ENCODE results near the gene SRGAP2B. TPM values are rescaled to one million over a fixed set of nuclear protein-coding genes. Genes with fewer than 3 reads are reported as not detected.
"Not testable (repeated sequence)": the region's sequence is repeated elsewhere in the genome, so short reads cannot be mapped to it uniquely, and the experiment has no call there.

The SRGAP2B gene
- total RNA-seq, 1 donor from 2014 or later, result 9.9 TPM

GRCh38 chr1:144981157-144981556 is 114.0 kb downstream of the SRGAP2B start:
- DNase-seq; ATAC-seq (ENCODE audit: poor library complexity); intact Hi-C loops (cut with DNase I): not testable (repeated sequence)

GRCh38 chr1:144979960-144980595 is 115.0 kb downstream of the SRGAP2B start:
- not testable (repeated sequence) for ATAC-seq (ENCODE audit: poor library complexity)

DNA sequence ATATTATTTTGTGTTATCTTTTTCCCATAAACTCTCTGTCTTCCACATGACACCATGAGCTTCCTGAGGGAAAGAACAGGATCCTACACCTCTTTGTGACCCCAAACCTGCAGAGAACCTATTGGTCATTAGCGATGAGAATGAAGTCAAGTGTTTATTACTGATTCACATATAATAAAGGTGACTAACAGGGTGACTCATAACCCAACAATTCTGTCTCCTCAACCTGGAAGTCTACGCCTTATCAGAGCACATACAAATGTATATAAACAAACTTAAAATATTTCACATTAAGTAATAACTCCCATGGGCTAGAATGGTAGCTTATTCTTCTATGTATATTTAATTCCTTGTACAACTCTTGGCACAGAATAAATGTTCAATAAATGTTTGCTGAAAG is 117.3 kb downstream of the SRGAP2B start:
- ATAC-seq (ENCODE audit: poor library complexity); intact Hi-C loops (cut with DNase I); DNase-seq: not testable (repeated sequence)

More at GRCh38 chr1:144979960-144980595, 115.0 kb downstream of the SRGAP2B start:
- intact Hi-C loops (cut with DNase I); DNase-seq: not testable (repeated sequence)

- intact Hi-C loops (cut with DNase I); DNase-seq: not testable (repeated sequence)
- peak; percentile 39 for ATAC-seq (ENCODE audit: poor library complexity)
These were observed 123.2 kb downstream of the SRGAP2B start for GRCh38 chr1:144971936-144972335.

- intact Hi-C loops (cut with DNase I); ATAC-seq (ENCODE audit: poor library complexity); DNase-seq: not testable (repeated sequence)
These were observed 128.6 kb downstream of the SRGAP2B start for GRCh38 chr1:144966488-144966887.

- intact Hi-C loops (cut with DNase I); ATAC-seq (ENCODE audit: poor library complexity); DNase-seq: not testable (repeated sequence)
These were observed 130.4 kb downstream of the SRGAP2B start for GRCh38 chr1:144964765-144965164.

DNA sequence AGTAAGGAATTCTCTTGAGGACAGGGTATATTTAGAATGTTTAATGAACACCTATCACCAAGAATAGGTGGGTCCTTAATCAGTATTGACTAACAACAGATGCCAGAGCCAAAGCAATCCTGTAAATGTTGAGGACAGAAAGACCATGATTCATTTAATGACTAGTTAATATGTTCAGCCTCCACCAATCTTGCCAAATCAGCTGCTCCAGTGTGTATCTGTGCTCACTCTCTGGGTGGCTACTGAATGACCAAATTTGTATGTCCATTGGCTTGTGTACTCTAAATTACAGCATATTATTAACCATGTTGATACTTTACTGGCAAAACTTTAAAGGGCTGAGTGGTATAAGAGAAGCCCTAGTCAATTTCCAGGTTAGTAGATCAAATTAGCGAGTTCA is 130.9 kb downstream of the SRGAP2B start:
- intact Hi-C loops (cut with DNase I); DNase-seq; ATAC-seq (ENCODE audit: poor library complexity): not testable (repeated sequence)

DNA sequence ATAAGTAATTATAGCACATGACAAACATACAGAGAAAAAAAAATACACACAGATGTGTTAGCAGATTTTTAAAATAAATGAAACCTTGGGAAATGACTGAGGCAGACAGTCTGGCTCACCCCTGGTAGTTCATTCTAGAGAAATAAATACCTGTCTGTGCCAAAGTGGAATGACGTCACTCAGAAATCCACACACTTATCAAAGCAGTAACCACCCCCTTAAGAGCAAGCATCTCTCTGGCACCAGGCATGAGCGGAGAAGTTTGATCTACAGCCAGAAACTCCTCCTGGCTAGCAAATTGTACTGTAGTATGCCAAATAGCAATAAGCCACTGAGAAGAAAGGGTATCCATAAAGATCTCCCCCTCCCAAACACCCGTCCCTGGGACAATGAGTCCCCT is 131.6 kb downstream of the SRGAP2B start:
- intact Hi-C loops (cut with DNase I); DNase-seq: not testable (repeated sequence)
- peak; percentile 41 for ATAC-seq (ENCODE audit: poor library complexity)

DNA sequence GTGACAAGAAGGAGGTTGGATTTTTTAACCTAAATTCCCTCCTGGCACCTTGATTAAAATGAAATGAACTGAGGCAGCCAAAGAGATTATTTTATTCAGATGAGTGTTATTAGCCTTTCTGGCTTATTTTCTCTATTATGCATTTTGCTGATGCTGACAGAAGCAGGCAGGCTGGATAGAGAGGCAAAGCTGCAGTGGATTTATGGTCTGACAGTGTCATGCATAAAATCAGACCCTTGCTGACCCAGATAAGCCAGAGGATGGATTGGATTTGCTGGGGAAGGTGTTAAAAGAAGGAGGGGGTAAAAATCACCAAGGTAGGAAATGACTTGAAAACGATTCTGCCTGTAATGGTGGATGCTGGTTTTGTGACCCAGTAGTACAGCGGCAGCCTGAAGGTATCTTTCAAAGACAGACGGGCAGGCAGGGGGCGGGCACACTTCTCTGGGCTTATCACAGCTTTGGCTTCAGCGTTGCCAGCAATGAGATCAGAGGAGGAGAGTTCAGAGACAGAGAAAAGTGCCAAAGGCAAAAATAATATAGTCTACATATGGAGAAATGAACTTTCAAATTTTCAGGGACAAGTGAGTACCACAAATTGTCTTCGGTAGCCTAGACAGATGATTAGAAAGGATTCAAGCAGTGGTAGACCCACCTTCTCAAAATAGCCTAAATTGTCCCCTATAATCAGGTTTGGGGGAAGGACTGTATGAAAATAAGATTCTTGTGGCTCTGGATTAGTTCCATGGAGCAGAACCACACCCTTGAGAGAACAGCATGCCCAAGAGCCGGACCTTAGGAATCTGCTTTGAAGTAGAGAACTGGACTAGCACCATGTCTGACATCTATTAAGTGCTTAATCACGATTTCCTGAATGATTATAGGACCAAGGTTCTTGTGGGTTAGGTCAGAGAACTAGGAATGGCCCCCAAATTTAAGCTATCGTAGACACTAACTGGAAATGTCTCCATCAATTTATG is 133.2 kb downstream of the SRGAP2B start:
- ATAC-seq (ENCODE audit: poor library complexity), result peak; percentile 83
- intact Hi-C loops (cut with DNase I); DNase-seq: not testable (repeated sequence)

GRCh38 chr1:144960929-144961488 is 134.1 kb downstream of the SRGAP2B start:
- intact Hi-C loops (cut with DNase I); DNase-seq; ATAC-seq (ENCODE audit: poor library complexity): not testable (repeated sequence)

GRCh38 chr1:144948390-144948789 is 146.7 kb downstream of the SRGAP2B start:
- intact Hi-C loops (cut with DNase I); ATAC-seq (ENCODE audit: poor library complexity); DNase-seq: not testable (repeated sequence)

DNA sequence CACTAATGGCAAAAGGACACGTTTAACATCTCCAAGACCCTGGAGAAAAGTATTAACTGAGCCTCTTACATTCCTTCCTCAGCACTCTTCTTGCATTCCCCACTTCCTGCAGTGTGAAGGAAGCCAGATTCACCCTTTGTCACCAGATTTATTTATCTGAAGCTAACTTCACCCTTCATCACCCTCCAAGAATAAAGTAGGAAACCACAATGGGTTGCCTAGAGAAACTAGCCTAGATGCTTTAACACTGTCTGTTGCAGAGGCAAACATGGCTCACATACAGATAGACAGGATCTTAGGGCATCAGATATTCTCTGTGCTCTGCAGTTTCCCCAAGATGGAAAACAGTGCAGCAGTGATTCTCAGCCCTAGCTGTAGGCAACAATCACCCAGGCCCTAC is 147.6 kb downstream of the SRGAP2B start:
- ATAC-seq (ENCODE audit: poor library complexity), result not testable (repeated sequence)

DNA sequence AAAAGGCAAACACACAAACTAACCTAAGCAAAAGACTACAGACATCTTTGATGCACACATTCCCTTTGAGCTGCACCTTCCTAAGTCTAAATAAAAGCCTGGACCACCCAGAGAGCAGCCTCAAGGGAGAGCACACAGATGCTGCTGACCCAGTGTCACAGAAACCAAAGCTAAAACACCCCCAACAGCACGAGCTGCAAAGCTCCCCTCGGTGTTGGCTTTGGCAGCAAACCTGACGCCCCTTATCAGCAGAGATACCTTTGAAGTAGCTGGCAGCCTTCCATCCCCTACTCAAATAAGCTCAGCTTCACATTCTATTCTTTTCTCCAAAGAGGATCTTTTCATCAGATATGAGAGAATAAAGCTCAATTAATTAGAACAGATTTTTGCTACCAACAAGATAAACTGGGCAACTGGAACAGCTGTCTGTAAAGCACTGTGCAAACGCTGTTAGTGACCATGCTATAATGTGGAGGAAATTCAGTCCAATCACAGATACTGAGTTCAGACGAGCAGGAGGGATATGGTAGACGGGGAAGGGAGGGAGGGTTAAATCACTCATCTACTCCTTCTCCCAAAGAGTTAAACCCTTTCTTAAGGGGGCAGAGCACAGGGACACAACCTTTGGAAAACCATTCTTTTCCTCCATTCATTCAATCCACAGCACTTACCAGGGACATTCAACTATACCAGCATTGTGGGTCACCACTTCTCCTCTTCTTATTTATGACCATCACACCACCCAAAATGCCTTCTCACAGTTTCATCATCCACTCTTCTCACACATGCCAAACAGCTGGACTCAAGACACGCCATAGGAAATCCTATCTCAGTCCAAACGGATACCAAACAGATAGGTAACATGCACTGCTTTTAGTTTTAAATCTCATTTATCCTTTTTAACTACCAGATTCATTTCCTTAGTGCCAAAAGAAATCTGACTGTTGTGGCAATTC is 148.3 kb downstream of the SRGAP2B start:
- ATAC-seq (ENCODE audit: poor library complexity); DNase-seq; intact Hi-C loops (cut with DNase I): not testable (repeated sequence)

More for the DNA sequence above, 147.6 kb downstream of the SRGAP2B start:
- DNase-seq; intact Hi-C loops (cut with DNase I): not testable (repeated sequence)

DNA sequence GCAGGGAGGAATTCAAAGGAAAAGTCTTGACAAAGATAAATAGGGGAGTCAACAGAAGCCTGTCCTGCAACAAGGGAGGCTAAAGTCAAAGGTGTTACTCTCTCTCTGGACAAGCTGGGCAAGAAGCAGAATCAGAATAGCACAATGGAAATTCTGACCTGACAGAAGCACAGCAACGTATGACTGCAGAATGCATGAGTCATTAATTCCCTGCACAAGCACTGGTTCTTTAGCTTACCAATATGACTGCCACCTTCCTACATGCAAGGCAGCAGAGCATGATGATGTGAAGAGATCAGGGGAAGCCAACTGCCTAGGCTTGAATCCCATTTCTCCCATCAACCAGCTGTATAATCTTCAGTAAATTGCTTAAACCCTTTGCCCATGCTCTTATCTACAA is 153.4 kb downstream of the SRGAP2B start:
- ATAC-seq (ENCODE audit: poor library complexity); intact Hi-C loops (cut with DNase I); DNase-seq: not testable (repeated sequence)

DNA sequence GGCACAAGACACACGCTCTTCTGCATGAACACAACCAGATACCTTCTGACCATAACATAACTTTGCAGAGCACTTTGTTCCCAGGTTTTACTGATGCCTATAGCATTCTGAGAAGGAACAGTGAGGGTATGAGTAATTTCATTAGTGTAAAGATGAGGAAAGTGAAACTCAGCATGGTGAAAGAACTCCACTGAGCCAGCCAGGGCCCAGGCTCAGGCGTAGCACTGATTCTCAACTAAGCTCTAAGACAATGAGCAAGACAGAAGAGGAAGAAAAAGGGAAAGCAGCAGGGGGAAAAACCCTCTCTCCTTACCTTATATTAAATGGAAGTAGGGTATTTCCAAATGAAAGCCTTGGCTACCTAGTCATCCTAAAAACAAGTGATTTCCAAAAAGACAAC is 155.1 kb downstream of the SRGAP2B start:
- DNase-seq; intact Hi-C loops (cut with DNase I); ATAC-seq (ENCODE audit: poor library complexity): not testable (repeated sequence)

GRCh38 chr1:144938627-144939026 is 156.5 kb downstream of the SRGAP2B start:
- DNase-seq; ATAC-seq (ENCODE audit: poor library complexity); intact Hi-C loops (cut with DNase I): not testable (repeated sequence)

DNA sequence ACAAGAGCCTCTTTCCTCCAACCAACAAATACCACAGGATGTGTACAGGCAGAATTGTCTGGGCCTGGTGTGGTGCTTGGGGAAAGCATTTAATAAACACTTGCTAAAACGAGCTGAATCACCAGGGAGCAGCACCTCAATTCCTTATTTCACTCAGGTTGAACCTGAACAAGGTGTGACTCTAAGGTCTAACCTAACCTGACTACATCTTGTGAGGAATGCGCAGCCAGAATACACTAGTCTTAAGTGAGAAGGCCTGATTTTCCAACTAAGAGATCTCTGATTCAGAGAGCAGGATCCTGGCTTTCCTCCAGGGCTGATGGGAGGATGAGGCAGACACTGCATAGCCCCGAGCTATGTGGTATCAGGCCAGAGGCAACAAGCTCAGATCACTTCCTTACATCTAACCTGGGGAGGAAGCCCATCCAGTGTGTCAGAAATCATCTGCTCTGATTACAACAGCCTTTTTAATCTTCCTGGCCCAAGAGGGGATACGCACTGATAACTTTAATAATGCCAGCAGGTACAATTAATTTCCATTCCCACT is 158.9 kb downstream of the SRGAP2B start:
- ATAC-seq (ENCODE audit: poor library complexity); intact Hi-C loops (cut with DNase I): not testable (repeated sequence)

More for the DNA sequence above, 158.9 kb downstream of the SRGAP2B start:
- DNase-seq, result not testable (repeated sequence)

All from Right ventricle myocardium superior (tissue), 1 donor.